SK-N-SH (cell line): ENCODE data around the gene HDAC4. TPM values are rescaled to one million over a fixed set of nuclear protein-coding genes. Genes with fewer than 3 reads are reported as not detected.

ENCODE experiments used
- CTCF ChIA-PET: fragments of 300-600, 350-600 bp; formaldehyde crosslinking; extraction: SDS; loops from one replicate; lab custom pipeline; 2021; lab: Yijun Ruan, JAX
- POLR2A ChIA-PET: fragments of 350-600 bp; sonication (Branson Sonifier 250); formaldehyde crosslinking; extraction: SDS; loops from one replicate; lab custom pipeline; 2020; ENCODE audit warnings: antibody characterized with exemption, inconsistent platforms; lab: Yijun Ruan, JAX
- DNase-seq: peaks from one replicate; pipeline ENCODE4 v3.0.0; 2012
- H2AFZ ChIP-seq: fragments of 200-600 bp; sonication (generic); 2 replicates; pipeline ENCODE4 v1.8.1; 2016; ENCODE audit warnings: antibody characterized with exemption, mild to moderate bottlenecking, low read depth
- H3F3A ChIP-seq: fragments of 200-600 bp; sonication (generic); replicated peaks from 2 replicates; pipeline ENCODE3; 2016; ENCODE audit warnings: antibody characterized with exemption, mild to moderate bottlenecking; ENCODE audit not compliant: insufficient read depth
- H3K27ac ChIP-seq, 2 experiments: fragments of 200-500 bp in 1 of 2; fragments of 200-600 bp in 1 of 2; sonication (Bioruptor generic) in 1 of 2; sonication (generic), shearing (Covaris generic) in 1 of 2; 2 replicates each; pipeline versions ENCODE4 v1.5.1 to v1.6.1; 2014 to 2016; ENCODE audit warnings: low read depth in 2 of 2, inconsistent platforms in 1 of 2, low read length in 1 of 2, mild to moderate bottlenecking in 1 of 2, mixed read lengths in 1 of 2
- H3K27me3 ChIP-seq: fragments of 200-600 bp; sonication (generic), shearing (Covaris generic); 2 replicates; pipeline ENCODE4 v1.6.1; 2016; ENCODE audit warnings: mixed run types; ENCODE audit not compliant: insufficient read depth
- H3K36me3 ChIP-seq, 2 experiments: fragments of 200-500 bp in 1 of 2; fragments of 200-600 bp in 1 of 2; sonication (Bioruptor generic) in 1 of 2; sonication (generic) in 1 of 2; replicated peaks in 1 of 2; 2 replicates each; pipeline versions ENCODE3 to v1.5.1; 2014 to 2016; ENCODE audit warnings: low read length in 1 of 2, mild to moderate bottlenecking in 1 of 2; ENCODE audit not compliant: insufficient read depth in 2 of 2, control insufficient read depth in 1 of 2
- H3K4me1 ChIP-seq, 2 experiments: fragments of 200-500 bp in 1 of 2; fragments of 200-600 bp in 1 of 2; sonication (Bioruptor generic) in 1 of 2; sonication (generic), shearing (Covaris generic) in 1 of 2; 2 replicates each; pipeline versions ENCODE4 v1.5.1 to v1.6.1; 2014 to 2016; ENCODE audit warnings: low read depth in 1 of 2, low read length in 1 of 2, mixed run types in 1 of 2; ENCODE audit not compliant: insufficient read depth in 2 of 2, control insufficient read depth in 1 of 2
- H3K4me2 ChIP-seq: fragments of 200-600 bp; sonication (generic), shearing (Covaris generic); 2 replicates; pipeline ENCODE4 v1.6.1; 2017; ENCODE audit warnings: mixed run types
- H3K4me3 ChIP-seq, 2 experiments: fragments of 200-500 bp in 1 of 2; fragments of 200-600 bp in 1 of 2; sonication (Bioruptor generic) in 1 of 2; sonication (generic), shearing (Covaris generic) in 1 of 2; 2 replicates each; pipeline versions ENCODE4 v1.5.1 to v1.8.1; 2014 to 2016; ENCODE audit warnings: low read depth in 2 of 2, inconsistent platforms in 1 of 2, low read length in 1 of 2, mild to moderate bottlenecking in 1 of 2, mixed read lengths in 1 of 2, moderate library complexity in 1 of 2
- H3K79me2 ChIP-seq: fragments of 200-600 bp; sonication (generic); 2 replicates; pipeline ENCODE4 v1.8.1; 2017; ENCODE audit warnings: mild to moderate bottlenecking; ENCODE audit not compliant: insufficient read depth
- H3K9ac ChIP-seq: fragments of 200-600 bp; sonication (generic); 2 replicates; pipeline ENCODE4 v1.6.1; 2017; ENCODE audit warnings: mixed run types
- H3K9me2 ChIP-seq: fragments of 200-600 bp; sonication (generic); 2 replicates; pipeline ENCODE4 v1.6.1; 2017; ENCODE audit warnings: mixed run types
- H3K9me3 ChIP-seq: fragments of 200-600 bp; sonication (generic); 2 replicates; pipeline ENCODE4 v1.6.1; 2017; ENCODE audit warnings: mixed run types, mild to moderate bottlenecking, moderate library complexity
- H4K20me1 ChIP-seq: fragments of 200-600 bp; sonication (generic); 2 replicates; pipeline ENCODE4 v1.6.1; 2017; ENCODE audit warnings: mild to moderate bottlenecking, mixed run types; ENCODE audit not compliant: insufficient read depth
- CHD2 ChIP-seq: fragments of 150-350 bp; IDR thresholded peaks from 2 replicates; pipeline ENCODE4 v1.6.1; 2018; ENCODE audit warnings: low read length; ENCODE audit not compliant: partially characterized antibody
- CTCF ChIP-seq: fragments of 200-600 bp; sonication (generic); IDR thresholded peaks from 2 replicates; pipeline ENCODE4 v1.6.1; 2017; ENCODE audit warnings: antibody characterized with exemption, mild to moderate bottlenecking, moderate library complexity
- ELF1 ChIP-seq: IDR thresholded peaks from 2 replicates; pipeline ENCODE4 v1.4.0; 2012
- EP300 ChIP-seq, 2 experiments: IDR thresholded peaks; 2 replicates each; pipeline versions ENCODE4 v1.4.0 to v1.6.1; 2012; ENCODE audit warnings: borderline replicate concordance in 1 of 2, low read depth in 1 of 2, low read length in 1 of 2
- GABPA ChIP-seq: IDR thresholded peaks from 2 replicates; pipeline ENCODE4 v1.4.0; 2012; ENCODE audit warnings: low read depth, mild to moderate bottlenecking
- TCF12 ChIP-seq: IDR thresholded peaks from 2 replicates; pipeline ENCODE4 v1.4.0; 2012
- WGBS: methylation state at CpG from one replicate; pipeline ENCODE4 v1.1.6; 2017; ENCODE audit warnings: low lambda C conversion rate; 5-methylcytosine and 5-hydroxymethylcytosine counted together
- polyA plus RNA-seq, 3 experiments: library from polyadenylated mRNA; depleted of rRNA; stranded (reverse); fragments of >200 nt; gene quantifications; 2 replicates each; pipeline ENCODE4 v1.2.3, GENCODE V29; 2012
- TF ChIP-seq, protein P1 (sequence below): IDR thresholded peaks from 2 replicates; pipeline ENCODE4 v1.6.1; 2012; ENCODE audit warnings: mild to moderate bottlenecking, low read depth, low read length, moderate library complexity
- TF ChIP-seq, protein P2 (sequence below): IDR thresholded peaks from 2 replicates; pipeline ENCODE4 v1.4.0; 2012; ENCODE audit warnings: low read depth, borderline replicate concordance

The HDAC4 gene
- polyA plus RNA-seq, 1 of the 3 experiments (the other 2 are of a cell fraction) = 5.5 TPM

DNA sequence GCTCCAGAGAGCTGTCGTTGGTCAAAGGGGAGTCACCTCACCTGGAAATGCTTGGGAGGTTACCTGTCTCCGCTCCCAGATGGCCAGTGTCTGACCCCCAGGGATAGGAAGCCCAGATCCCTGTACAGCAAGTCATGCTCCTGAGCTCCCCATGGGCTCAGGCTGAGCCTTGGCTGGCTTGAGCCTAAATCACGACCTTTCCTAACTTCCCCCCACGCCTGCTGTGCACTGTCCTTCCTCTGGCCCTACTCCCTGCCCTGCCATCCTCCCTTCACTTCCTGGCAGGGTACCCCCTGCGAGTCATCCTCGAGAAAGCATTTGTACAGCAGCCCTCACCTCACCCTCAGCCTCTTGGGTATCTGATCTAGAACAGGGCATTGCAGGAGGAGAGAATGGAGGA is 9.2 kb upstream of the HDAC4 start:
- Histone ChIP-seq H3K4me1 (no peaks in the 10 kb centered on the region), H3K36me3 (no peaks in the 10 kb centered on the region), H3K27ac (no peak overlapping the region), H4K20me1 (no peaks in the 10 kb centered on the region), H3K4me3 (no peak overlapping the region), H3K9ac (no peak overlapping the region), H3K4me2 (no peak overlapping the region), H3K9me3 (no peaks in the 10 kb centered on the region), H2AFZ (no peak overlapping the region), H3K9me2 (no peaks in the 10 kb centered on the region), H3K79me2 (no peaks in the 10 kb centered on the region), H3F3A (no peaks in the 10 kb centered on the region), H3K27me3 (no peaks in the 10 kb centered on the region)
- 8% methylated on average over 5 of the region's 6 CpGs for WGBS
- TF ChIP-seq GABPA (no peak), CTCF (no peak)
- TF ChIP-seq, protein P1, sequence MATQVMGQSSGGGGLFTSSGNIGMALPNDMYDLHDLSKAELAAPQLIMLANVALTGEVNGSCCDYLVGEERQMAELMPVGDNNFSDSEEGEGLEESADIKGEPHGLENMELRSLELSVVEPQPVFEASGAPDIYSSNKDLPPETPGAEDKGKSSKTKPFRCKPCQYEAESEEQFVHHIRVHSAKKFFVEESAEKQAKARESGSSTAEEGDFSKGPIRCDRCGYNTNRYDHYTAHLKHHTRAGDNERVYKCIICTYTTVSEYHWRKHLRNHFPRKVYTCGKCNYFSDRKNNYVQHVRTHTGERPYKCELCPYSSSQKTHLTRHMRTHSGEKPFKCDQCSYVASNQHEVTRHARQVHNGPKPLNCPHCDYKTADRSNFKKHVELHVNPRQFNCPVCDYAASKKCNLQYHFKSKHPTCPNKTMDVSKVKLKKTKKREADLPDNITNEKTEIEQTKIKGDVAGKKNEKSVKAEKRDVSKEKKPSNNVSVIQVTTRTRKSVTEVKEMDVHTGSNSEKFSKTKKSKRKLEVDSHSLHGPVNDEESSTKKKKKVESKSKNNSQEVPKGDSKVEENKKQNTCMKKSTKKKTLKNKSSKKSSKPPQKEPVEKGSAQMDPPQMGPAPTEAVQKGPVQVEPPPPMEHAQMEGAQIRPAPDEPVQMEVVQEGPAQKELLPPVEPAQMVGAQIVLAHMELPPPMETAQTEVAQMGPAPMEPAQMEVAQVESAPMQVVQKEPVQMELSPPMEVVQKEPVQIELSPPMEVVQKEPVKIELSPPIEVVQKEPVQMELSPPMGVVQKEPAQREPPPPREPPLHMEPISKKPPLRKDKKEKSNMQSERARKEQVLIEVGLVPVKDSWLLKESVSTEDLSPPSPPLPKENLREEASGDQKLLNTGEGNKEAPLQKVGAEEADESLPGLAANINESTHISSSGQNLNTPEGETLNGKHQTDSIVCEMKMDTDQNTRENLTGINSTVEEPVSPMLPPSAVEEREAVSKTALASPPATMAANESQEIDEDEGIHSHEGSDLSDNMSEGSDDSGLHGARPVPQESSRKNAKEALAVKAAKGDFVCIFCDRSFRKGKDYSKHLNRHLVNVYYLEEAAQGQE = no peak
- ChIA-PET POLR2A (no interaction called here), CTCF (interaction anchor here (1.0 kb wide), 1 partner anchor 10 kb away, joined by 3 read pairs; no protein-coding TSS in a partner anchor)
- DNase-seq = no peak

GRCh38 chr2:239407112-239407511 is 6.3 kb upstream of the HDAC4 start:
- CTCF ChIA-PET = interaction anchor here (0.8 to 1.4 kb wide), 2 partner anchors 10 to 311 kb away, joined by 3 read pairs; no protein-coding TSS in a partner anchor
- H3F3A ChIP-seq = no peaks in the 10 kb centered on the region
- H2AFZ ChIP-seq = no peak overlapping the region
- WGBS = 57% methylated on average over 13 of the region's 13 CpGs
- H3K4me3 ChIP-seq = no peak overlapping the region
- no peaks in the 10 kb centered on the region for H3K79me2 ChIP-seq
- no peak overlapping the region for H3K27ac ChIP-seq
- H3K9me2 ChIP-seq = no peaks in the 10 kb centered on the region
- H3K36me3 ChIP-seq = no peaks in the 10 kb centered on the region
- H3K4me1 ChIP-seq = peaks cover 1 to 3% of the 10 kb centered on the region in 2 experiments; a peak in 2 of 4 replicates
- H3K9ac ChIP-seq = no peak overlapping the region
- H3K4me2 ChIP-seq = no peak overlapping the region
- no peaks in the 10 kb centered on the region for H4K20me1 ChIP-seq
- no peak for DNase-seq
- POLR2A ChIA-PET = no interaction called here
- H3K9me3 ChIP-seq = no peaks in the 10 kb centered on the region
- no peak for TF ChIP-seq EP300 (IDR thresholded peaks at IDR 0.05; ENCODE audit: borderline replicate concordance in 1 of 2, low read depth in 1 of 2, low read length in 1 of 2)
- TF ChIP-seq, protein P2, sequence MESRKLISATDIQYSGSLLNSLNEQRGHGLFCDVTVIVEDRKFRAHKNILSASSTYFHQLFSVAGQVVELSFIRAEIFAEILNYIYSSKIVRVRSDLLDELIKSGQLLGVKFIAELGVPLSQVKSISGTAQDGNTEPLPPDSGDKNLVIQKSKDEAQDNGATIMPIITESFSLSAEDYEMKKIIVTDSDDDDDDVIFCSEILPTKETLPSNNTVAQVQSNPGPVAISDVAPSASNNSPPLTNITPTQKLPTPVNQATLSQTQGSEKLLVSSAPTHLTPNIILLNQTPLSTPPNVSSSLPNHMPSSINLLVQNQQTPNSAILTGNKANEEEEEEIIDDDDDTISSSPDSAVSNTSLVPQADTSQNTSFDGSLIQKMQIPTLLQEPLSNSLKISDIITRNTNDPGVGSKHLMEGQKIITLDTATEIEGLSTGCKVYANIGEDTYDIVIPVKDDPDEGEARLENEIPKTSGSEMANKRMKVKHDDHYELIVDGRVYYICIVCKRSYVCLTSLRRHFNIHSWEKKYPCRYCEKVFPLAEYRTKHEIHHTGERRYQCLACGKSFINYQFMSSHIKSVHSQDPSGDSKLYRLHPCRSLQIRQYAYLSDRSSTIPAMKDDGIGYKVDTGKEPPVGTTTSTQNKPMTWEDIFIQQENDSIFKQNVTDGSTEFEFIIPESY = no peak
- TF ChIP-seq CHD2 = no peak
- no peak for TF ChIP-seq ELF1
- no peak for TF ChIP-seq TCF12
- TF ChIP-seq, all 33 proteins: peak for 0
- H3K27me3 ChIP-seq = no peaks in the 10 kb centered on the region
